SK-N-MC (cell line): ENCODE measurements around the gene TIMP4.
A peak's percentile ranks its signal among the peaks of the same experiment; 100 is the strongest.

Experiments used
- DNase-seq: peaks from one replicate; pipeline ENCODE4 v3.0.0-alpha.2; 2011; ENCODE audit warnings: low read depth, low spot score
- H3K27ac ChIP-seq: fragments of 200-600 bp; sonication (generic); 2 replicates; pipeline ENCODE4 v1.5.1; 2016; ENCODE audit warnings: mixed run types
- H3K36me3 ChIP-seq: fragments of 200-600 bp; sonication (generic); 2 replicates; pipeline ENCODE4 v1.6.1; 2017; ENCODE audit warnings: antibody characterized with exemption, low read length, mixed read lengths; ENCODE audit not compliant: insufficient read depth
- H3K4me3 ChIP-seq: fragments of 200-600 bp; sonication (generic); 2 replicates; pipeline ENCODE4 v1.5.1; 2016
- H3K9ac ChIP-seq: fragments of 200-600 bp; sonication (generic); 2 replicates; pipeline ENCODE4 v1.8.0; 2017; ENCODE audit warnings: mixed run types, mixed read lengths; ENCODE audit not compliant: insufficient read length
- H3K9me3 ChIP-seq: fragments of 200-600 bp; sonication (generic); 2 replicates; pipeline ENCODE4 v1.6.1; 2017; ENCODE audit warnings: low read depth, mild to moderate bottlenecking, antibody characterized with exemption, low read length, moderate library complexity, mixed read lengths
- EZH2 ChIP-seq: fragments of 200-600 bp; sonication (generic); IDR thresholded peaks from one replicate; pipeline ENCODE4 v1.6.1; 2017; ENCODE audit warnings: antibody characterized with exemption
- FOXP2 ChIP-seq: optimal IDR thresholded peaks from 2 replicates; pipeline ENCODE3; 2011; ENCODE audit warnings: mild to moderate bottlenecking, moderate library complexity; ENCODE audit not compliant: insufficient read depth; ENCODE audit errors: extremely low read length, control extremely low read depth
- POLR2AphosphoS5 ChIP-seq: IDR thresholded peaks from 2 replicates; pipeline ENCODE4 v1.6.1; 2012; ENCODE audit warnings: mild to moderate bottlenecking, low read depth, low read length, borderline replicate concordance

TIMP4 gene

DNA sequence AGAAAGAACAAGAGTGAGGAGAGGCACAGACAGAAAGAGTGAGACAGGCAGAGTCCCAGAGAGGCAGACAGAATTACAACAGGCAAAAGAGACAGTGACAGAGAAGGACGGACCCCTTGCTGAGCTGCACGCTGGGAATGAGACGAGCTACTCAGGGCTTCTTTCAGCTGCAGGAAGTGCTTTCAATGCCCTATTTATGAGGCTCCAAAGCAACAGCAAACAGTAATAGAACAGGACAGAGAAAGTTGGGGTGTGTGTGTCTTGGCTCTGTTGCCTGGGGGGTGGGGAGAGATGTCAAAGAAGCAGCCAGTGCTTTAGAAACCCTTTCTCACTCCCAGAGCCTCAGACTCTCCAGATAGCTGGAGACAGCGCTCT, 502 bp upstream of the TIMP4 start:
- Histone ChIP-seq H3K36me3 (no peaks in the 10 kb centered on the region), H3K9me3 (no peaks in the 10 kb centered on the region), H3K9ac (no peak overlapping the region), H3K27ac (no peak overlapping the region), H3K4me3 (peak overlapping the region; percentile 65)
- TF ChIP-seq POLR2AphosphoS5 = no peak
- TF ChIP-seq EZH2 = no peak
- TF ChIP-seq FOXP2 = no peak
- DNase-seq = no peak

GRCh38 chr3:12157026-12157425, 1.7 kb downstream of the TIMP4 start:
- no peak overlapping the region for H3K27ac ChIP-seq

GRCh38 chr3:12155828-12156227, 2.9 kb downstream of the TIMP4 start:
- DNase-seq = no peak
- Histone ChIP-seq H3K4me3 (no peak overlapping the region), H3K9me3 (no peaks in the 10 kb centered on the region), H3K27ac (no peak overlapping the region), H3K36me3 (no peaks in the 10 kb centered on the region), H3K9ac (no peak overlapping the region)
- no peak for TF ChIP-seq EZH2
- TF ChIP-seq POLR2AphosphoS5 = no peak
- TF ChIP-seq FOXP2 = no peak

More at GRCh38 chr3:12157026-12157425, 1.7 kb downstream of the TIMP4 start:
- no peak for TF ChIP-seq FOXP2
- no peak for TF ChIP-seq POLR2AphosphoS5
- no peak for TF ChIP-seq EZH2
- no peaks in the 10 kb centered on the region for H3K9me3 ChIP-seq
- H3K4me3 ChIP-seq = no peak overlapping the region
- no peaks in the 10 kb centered on the region for H3K36me3 ChIP-seq
- DNase-seq = no peak
- H3K9ac ChIP-seq = no peak overlapping the region

DNA sequence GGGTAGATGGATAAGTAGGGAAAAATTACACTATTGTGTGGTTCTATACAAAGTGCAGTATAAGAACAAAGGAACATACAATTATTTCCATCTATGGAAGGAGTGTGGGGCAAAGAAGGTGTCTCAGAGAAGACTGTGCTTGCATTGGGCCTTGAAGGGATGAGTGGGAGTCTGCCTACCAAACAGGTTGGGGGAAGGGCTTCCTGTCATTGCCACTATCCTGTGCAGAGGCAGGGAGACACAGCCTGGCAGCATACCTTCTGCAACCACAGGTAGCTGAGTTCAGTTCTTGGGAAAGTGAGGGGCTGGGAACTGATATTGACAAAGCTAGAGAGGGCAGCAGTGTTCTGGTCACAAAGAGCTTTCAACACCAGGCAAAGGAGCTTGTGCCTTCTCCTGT, 3.4 kb downstream of the TIMP4 start:
- Histone ChIP-seq H3K4me3 (no peak overlapping the region), H3K9ac (no peak overlapping the region), H3K9me3 (no peaks in the 10 kb centered on the region), H3K27ac (no peak overlapping the region), H3K36me3 (no peaks in the 10 kb centered on the region)
- TF ChIP-seq FOXP2 (no peak), POLR2AphosphoS5 (no peak), EZH2 (no peak)
- no peak for DNase-seq

DNA sequence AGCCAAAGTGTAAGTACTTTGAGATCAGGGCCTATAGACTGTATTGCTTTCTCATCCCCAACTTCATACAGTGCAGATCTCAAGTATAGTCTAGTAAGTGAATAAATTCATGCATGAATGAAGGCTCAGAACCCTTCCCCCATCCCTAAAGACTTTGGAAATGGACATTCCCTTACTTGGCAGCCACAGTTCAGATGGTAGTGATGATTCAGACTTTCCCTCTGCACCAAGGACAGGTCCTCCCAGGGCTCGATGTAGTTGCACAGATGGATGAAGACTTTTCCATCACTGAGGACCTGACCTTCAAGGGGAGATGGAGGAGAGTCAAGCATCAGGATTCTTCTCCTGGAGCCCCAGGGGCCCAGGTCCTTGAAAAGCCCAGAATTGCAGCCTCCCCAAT, 4.6 kb downstream of the TIMP4 start:
- no peaks in the 10 kb centered on the region for H3K9me3 ChIP-seq
- TF ChIP-seq POLR2AphosphoS5 (no peak), FOXP2 (no peak), EZH2 (no peak)
- no peak for DNase-seq
- no peak overlapping the region for H3K4me3 ChIP-seq
- no peak overlapping the region for H3K9ac ChIP-seq
- no peaks in the 10 kb centered on the region for H3K36me3 ChIP-seq
- no peak overlapping the region for H3K27ac ChIP-seq

GRCh38 chr3:12150112-12150511, 8.6 kb downstream of the TIMP4 start:
- no peak overlapping the region for H3K4me3 ChIP-seq
- no peak overlapping the region for H3K9ac ChIP-seq
- DNase-seq = no peak
- H3K27ac ChIP-seq = no peak overlapping the region
- no peaks in the 10 kb centered on the region for H3K9me3 ChIP-seq
- no peaks in the 10 kb centered on the region for H3K36me3 ChIP-seq
- TF ChIP-seq FOXP2 (no peak), EZH2 (no peak), POLR2AphosphoS5 (no peak)

DNA sequence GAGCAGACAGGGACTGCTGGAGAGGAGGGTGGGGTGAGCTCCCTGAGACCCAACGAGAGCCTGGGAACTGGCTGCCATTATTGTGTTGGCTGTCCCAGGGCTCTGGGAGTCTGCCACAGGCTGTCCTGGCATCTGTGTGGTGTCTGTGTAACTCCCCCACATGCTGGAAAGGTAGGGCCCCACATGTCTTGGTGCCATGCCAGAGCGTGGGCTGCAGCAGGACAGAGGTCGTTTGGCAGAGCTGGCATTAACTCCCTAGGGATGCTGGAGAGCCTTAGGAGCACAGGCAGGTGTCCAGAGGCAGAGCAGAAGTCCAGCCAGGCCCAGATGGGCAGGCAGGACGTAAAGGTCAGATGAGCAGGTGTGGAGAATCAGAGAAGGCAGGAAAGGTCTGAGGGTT, 9.7 kb downstream of the TIMP4 start:
- Histone ChIP-seq H3K9me3 (no peaks in the 10 kb centered on the region), H3K4me3 (no peak overlapping the region), H3K27ac (no peak overlapping the region), H3K9ac (no peak overlapping the region), H3K36me3 (no peaks in the 10 kb centered on the region)
- no peak for DNase-seq
- no peak for TF ChIP-seq POLR2AphosphoS5
- no peak for TF ChIP-seq FOXP2
- TF ChIP-seq EZH2 = no peak

DNA sequence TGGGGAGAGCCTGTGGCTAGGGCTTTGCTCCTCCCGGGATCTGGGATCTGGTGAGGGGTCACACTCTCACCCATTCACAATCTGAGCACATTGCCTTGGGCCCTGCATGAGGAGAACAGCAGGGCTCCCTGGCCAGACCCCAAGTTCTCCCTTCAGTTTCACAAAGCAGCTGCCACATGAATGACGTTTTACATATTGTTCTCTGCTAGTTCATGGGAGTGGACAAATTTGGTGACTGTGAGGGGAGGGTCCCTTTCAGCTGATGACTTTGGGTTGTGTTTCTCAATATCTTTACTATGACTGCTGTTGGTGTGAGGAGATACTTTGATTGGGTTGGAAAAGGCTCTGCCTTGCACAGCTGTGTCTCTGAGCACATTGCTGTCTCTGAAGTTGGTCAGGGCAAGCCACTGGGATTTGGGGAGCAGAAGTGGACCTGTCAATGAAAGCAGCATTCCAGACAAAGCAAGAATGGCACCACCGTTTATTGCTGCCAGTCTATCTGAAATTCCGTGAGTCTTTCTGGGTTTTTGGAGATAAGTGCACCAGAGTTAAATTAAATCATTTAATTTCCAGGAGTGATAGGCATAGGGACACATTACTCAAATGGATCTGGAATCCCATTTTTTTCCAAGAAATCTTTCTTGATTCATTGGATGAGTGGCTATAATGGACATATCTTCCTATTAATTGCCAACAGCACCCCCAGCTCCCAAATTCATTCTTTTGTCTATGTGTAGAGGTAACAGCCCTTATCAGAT, 10.3 kb downstream of the TIMP4 start:
- no peaks in the 10 kb centered on the region for H3K9me3 ChIP-seq
- no peak for TF ChIP-seq FOXP2
- no peak for TF ChIP-seq EZH2
- TF ChIP-seq POLR2AphosphoS5 = no peak
- H3K36me3 ChIP-seq = no peaks in the 10 kb centered on the region
- H3K9ac ChIP-seq = no peak overlapping the region
- no peak overlapping the region for H3K27ac ChIP-seq
- H3K4me3 ChIP-seq = no peak overlapping the region
- DNase-seq = no peak
